ENCODE results near the gene CTSL.

DNA sequence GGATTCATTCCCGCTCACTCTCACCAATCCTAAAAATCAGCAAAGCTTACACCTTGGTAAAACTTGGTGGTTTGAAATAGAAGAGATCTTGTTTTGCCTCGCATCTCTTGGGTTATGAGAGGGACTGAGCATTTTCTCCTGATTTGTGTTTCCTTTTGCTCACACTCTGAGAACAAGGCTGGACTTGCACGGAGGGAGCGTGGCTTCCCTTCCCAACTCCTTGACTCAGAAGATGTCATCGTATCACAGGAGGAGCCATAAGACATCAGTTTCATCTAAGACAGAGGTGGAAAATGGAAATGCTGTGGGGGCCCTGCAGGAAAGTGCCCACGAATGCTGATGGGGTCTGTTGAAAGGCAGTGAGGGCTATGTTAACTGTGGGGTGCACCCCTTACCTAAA is 37.4 kb downstream of the CTSL start:
- TF ChIP-seq CTCF (IDR thresholded peaks at IDR 0.05; ENCODE audit: low read depth, low read length) = no peak
- no peak for TF ChIP-seq POLR2A (IDR thresholded peaks at IDR 0.05; ENCODE audit: extremely low read depth, insufficient read length)
- TF ChIP-seq MYC (IDR thresholded peaks at IDR 0.05; ENCODE audit: low read depth, low read length) = no peak
- TF ChIP-seq, protein P1, sequence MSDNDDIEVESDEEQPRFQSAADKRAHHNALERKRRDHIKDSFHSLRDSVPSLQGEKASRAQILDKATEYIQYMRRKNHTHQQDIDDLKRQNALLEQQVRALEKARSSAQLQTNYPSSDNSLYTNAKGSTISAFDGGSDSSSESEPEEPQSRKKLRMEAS (IDR thresholded peaks at IDR 0.05; ENCODE audit: low read depth, low read length) = no peak
